ENCODE data around the gene RNF20.
"Not testable (repeated sequence)": the region's sequence is repeated elsewhere in the genome, so short reads cannot be mapped to it uniquely, and the experiment has no call there.

The RNF20 gene

GRCh38 chr9:101536351-101536750 lies 2.7 kb downstream of the RNF20 start:
- Histone ChIP-seq H3K9me3 (ENCODE audit: control insufficient read depth, low read length) (no peaks in the 10 kb centered on the region), H3K4me3 (ENCODE audit: low read length) (peak overlapping the region; percentile 2), H3K27me3 (replicated peaks; ENCODE audit: control insufficient read depth, insufficient read depth, low read length) (no peaks in the 10 kb centered on the region), H3K36me3 (ENCODE audit: control insufficient read depth, insufficient read depth, low read length, severe bottlenecking) (peaks cover 53% of the 10 kb centered on the region), H3K9ac (ENCODE audit: low read length) (no peak overlapping the region), H3K4me1 (ENCODE audit: control insufficient read depth, insufficient read depth, low read length) (peaks cover 22% of the 10 kb centered on the region)
- peak; percentile 29 for DNase-seq (ENCODE audit: low read depth)

- H3K9me3 ChIP-seq (ENCODE audit: control insufficient read depth, low read length): no peaks in the 10 kb centered on the region
- DNase-seq (ENCODE audit: low read depth): peak; percentile 31
- peaks cover 59% of the 10 kb centered on the region for H3K36me3 ChIP-seq (ENCODE audit: control insufficient read depth, insufficient read depth, low read length, severe bottlenecking)
- H3K4me1 ChIP-seq (ENCODE audit: control insufficient read depth, insufficient read depth, low read length): peaks cover 22% of the 10 kb centered on the region
- H3K4me3 ChIP-seq (ENCODE audit: low read length): peak overlapping the region; percentile 2
- no peaks in the 10 kb centered on the region for H3K27me3 ChIP-seq (replicated peaks; ENCODE audit: control insufficient read depth, insufficient read depth, low read length)
- no peak overlapping the region for H3K9ac ChIP-seq (ENCODE audit: low read length)
Measured at GRCh38 chr9:101536938-101537337, 3.3 kb downstream of the RNF20 start.

GRCh38 chr9:101540069-101540468 lies 6.4 kb downstream of the RNF20 start:
- Histone ChIP-seq H3K36me3 (ENCODE audit: control insufficient read depth, insufficient read depth, low read length, severe bottlenecking) (peaks cover 77% of the 10 kb centered on the region), H3K4me1 (ENCODE audit: control insufficient read depth, insufficient read depth, low read length) (peaks cover 13% of the 10 kb centered on the region), H3K9ac (ENCODE audit: low read length) (no peak overlapping the region), H3K27me3 (replicated peaks; ENCODE audit: control insufficient read depth, insufficient read depth, low read length) (no peaks in the 10 kb centered on the region), H3K4me3 (ENCODE audit: low read length) (no peak overlapping the region), H3K9me3 (ENCODE audit: control insufficient read depth, low read length) (no peaks in the 10 kb centered on the region)
- no peak for DNase-seq (ENCODE audit: low read depth)

- no peak overlapping the region for H3K9ac ChIP-seq (ENCODE audit: low read length)
- H3K36me3 ChIP-seq (ENCODE audit: control insufficient read depth, insufficient read depth, low read length, severe bottlenecking): peaks cover 86% of the 10 kb centered on the region
- DNase-seq (ENCODE audit: low read depth): no peak
Measured at GRCh38 chr9:101543098-101543735, 9.6 kb downstream of the RNF20 start.

GRCh38 chr9:101549472-101550098 lies 15.9 kb downstream of the RNF20 start:
- H3K27me3 ChIP-seq (replicated peaks; ENCODE audit: control insufficient read depth, insufficient read depth, low read length); DNase-seq (ENCODE audit: low read depth): not testable (repeated sequence)
- H3K36me3 ChIP-seq (ENCODE audit: control insufficient read depth, insufficient read depth, low read length, severe bottlenecking): peaks cover 96% of the 10 kb centered on the region

More at GRCh38 chr9:101543098-101543735, 9.6 kb downstream of the RNF20 start:
- Histone ChIP-seq H3K27me3 (replicated peaks; ENCODE audit: control insufficient read depth, insufficient read depth, low read length) (no peaks in the 10 kb centered on the region), H3K9me3 (ENCODE audit: control insufficient read depth, low read length) (no peaks in the 10 kb centered on the region), H3K4me1 (ENCODE audit: control insufficient read depth, insufficient read depth, low read length) (no peaks in the 10 kb centered on the region), H3K4me3 (ENCODE audit: low read length) (no peak overlapping the region)

GRCh38 chr9:101561740-101562139 lies 28.1 kb downstream of the RNF20 start:
- H3K4me1 ChIP-seq (ENCODE audit: control insufficient read depth, insufficient read depth, low read length): no peaks in the 10 kb centered on the region
- no peaks in the 10 kb centered on the region for H3K9me3 ChIP-seq (ENCODE audit: control insufficient read depth, low read length)
- H3K9ac ChIP-seq (ENCODE audit: low read length): no peak overlapping the region
- no peak for DNase-seq (ENCODE audit: low read depth)
- H3K4me3 ChIP-seq (ENCODE audit: low read length): no peak overlapping the region
- H3K36me3 ChIP-seq (ENCODE audit: control insufficient read depth, insufficient read depth, low read length, severe bottlenecking): peaks cover 91% of the 10 kb centered on the region
- no peaks in the 10 kb centered on the region for H3K27me3 ChIP-seq (replicated peaks; ENCODE audit: control insufficient read depth, insufficient read depth, low read length)

More at GRCh38 chr9:101549472-101550098, 15.9 kb downstream of the RNF20 start:
- not testable (repeated sequence) for H3K9ac ChIP-seq (ENCODE audit: low read length); H3K9me3 ChIP-seq (ENCODE audit: control insufficient read depth, low read length); H3K4me1 ChIP-seq (ENCODE audit: control insufficient read depth, insufficient read depth, low read length); H3K4me3 ChIP-seq (ENCODE audit: low read length)

GRCh38 chr9:101562966-101563365 lies 29.3 kb downstream of the RNF20 start:
- no peaks in the 10 kb centered on the region for H3K9me3 ChIP-seq (ENCODE audit: control insufficient read depth, low read length)
- peaks cover 89% of the 10 kb centered on the region for H3K36me3 ChIP-seq (ENCODE audit: control insufficient read depth, insufficient read depth, low read length, severe bottlenecking)
- H3K4me1 ChIP-seq (ENCODE audit: control insufficient read depth, insufficient read depth, low read length): no peaks in the 10 kb centered on the region
- no peak for DNase-seq (ENCODE audit: low read depth)
- no peaks in the 10 kb centered on the region for H3K27me3 ChIP-seq (replicated peaks; ENCODE audit: control insufficient read depth, insufficient read depth, low read length)
- H3K9ac ChIP-seq (ENCODE audit: low read length): no peak overlapping the region
- H3K4me3 ChIP-seq (ENCODE audit: low read length): no peak overlapping the region

- Histone ChIP-seq H3K27me3 (replicated peaks; ENCODE audit: control insufficient read depth, insufficient read depth, low read length) (no peaks in the 10 kb centered on the region), H3K9me3 (ENCODE audit: control insufficient read depth, low read length) (no peaks in the 10 kb centered on the region), H3K4me3 (ENCODE audit: low read length) (no peak overlapping the region), H3K9ac (ENCODE audit: low read length) (no peak overlapping the region), H3K36me3 (ENCODE audit: control insufficient read depth, insufficient read depth, low read length, severe bottlenecking) (peaks cover 77% of the 10 kb centered on the region), H3K4me1 (ENCODE audit: control insufficient read depth, insufficient read depth, low read length) (no peaks in the 10 kb centered on the region)
- no peak for DNase-seq (ENCODE audit: low read depth)
Measured at GRCh38 chr9:101564252-101564651, 30.6 kb downstream of the RNF20 start.

- H3K9ac ChIP-seq (ENCODE audit: low read length): no peak overlapping the region
- no peaks in the 10 kb centered on the region for H3K9me3 ChIP-seq (ENCODE audit: control insufficient read depth, low read length)
- H3K27me3 ChIP-seq (replicated peaks; ENCODE audit: control insufficient read depth, insufficient read depth, low read length): no peaks in the 10 kb centered on the region
- DNase-seq (ENCODE audit: low read depth): peak; percentile 41
- no peaks in the 10 kb centered on the region for H3K4me1 ChIP-seq (ENCODE audit: control insufficient read depth, insufficient read depth, low read length)
- H3K4me3 ChIP-seq (ENCODE audit: low read length): no peak overlapping the region
- H3K36me3 ChIP-seq (ENCODE audit: control insufficient read depth, insufficient read depth, low read length, severe bottlenecking): peaks cover 62% of the 10 kb centered on the region
Measured at GRCh38 chr9:101566904-101567724, 33.5 kb downstream of the RNF20 start.

- Histone ChIP-seq H3K9ac (ENCODE audit: low read length) (no peak overlapping the region), H3K27me3 (replicated peaks; ENCODE audit: control insufficient read depth, insufficient read depth, low read length) (no peaks in the 10 kb centered on the region), H3K4me3 (ENCODE audit: low read length) (no peak overlapping the region), H3K36me3 (ENCODE audit: control insufficient read depth, insufficient read depth, low read length, severe bottlenecking) (peaks cover 55% of the 10 kb centered on the region), H3K9me3 (ENCODE audit: control insufficient read depth, low read length) (no peaks in the 10 kb centered on the region), H3K4me1 (ENCODE audit: control insufficient read depth, insufficient read depth, low read length) (no peaks in the 10 kb centered on the region)
- DNase-seq (ENCODE audit: low read depth): no peak
Measured at GRCh38 chr9:101567725-101568350, 34.2 kb downstream of the RNF20 start.
